Measurements from ENCODE around the gene SYVN1. TPM values are rescaled to one million over a fixed set of nuclear protein-coding genes. Genes with fewer than 3 reads are reported as not detected.

The SYVN1 gene
- total RNA-seq, 1 donor from 2014 or later: 68.1 TPM

- TF ChIP-seq, protein P1, sequence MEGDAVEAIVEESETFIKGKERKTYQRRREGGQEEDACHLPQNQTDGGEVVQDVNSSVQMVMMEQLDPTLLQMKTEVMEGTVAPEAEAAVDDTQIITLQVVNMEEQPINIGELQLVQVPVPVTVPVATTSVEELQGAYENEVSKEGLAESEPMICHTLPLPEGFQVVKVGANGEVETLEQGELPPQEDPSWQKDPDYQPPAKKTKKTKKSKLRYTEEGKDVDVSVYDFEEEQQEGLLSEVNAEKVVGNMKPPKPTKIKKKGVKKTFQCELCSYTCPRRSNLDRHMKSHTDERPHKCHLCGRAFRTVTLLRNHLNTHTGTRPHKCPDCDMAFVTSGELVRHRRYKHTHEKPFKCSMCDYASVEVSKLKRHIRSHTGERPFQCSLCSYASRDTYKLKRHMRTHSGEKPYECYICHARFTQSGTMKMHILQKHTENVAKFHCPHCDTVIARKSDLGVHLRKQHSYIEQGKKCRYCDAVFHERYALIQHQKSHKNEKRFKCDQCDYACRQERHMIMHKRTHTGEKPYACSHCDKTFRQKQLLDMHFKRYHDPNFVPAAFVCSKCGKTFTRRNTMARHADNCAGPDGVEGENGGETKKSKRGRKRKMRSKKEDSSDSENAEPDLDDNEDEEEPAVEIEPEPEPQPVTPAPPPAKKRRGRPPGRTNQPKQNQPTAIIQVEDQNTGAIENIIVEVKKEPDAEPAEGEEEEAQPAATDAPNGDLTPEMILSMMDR (IDR thresholded peaks at IDR 0.05): no peak
- Histone ChIP-seq H3K27ac (peak overlapping the region; percentile 93), H3K4me3 (peak overlapping the region; percentile 85), H3K36me3 (peaks cover 17% of the 10 kb centered on the region), H3K9me3 (no peaks in the 10 kb centered on the region), H3K4me1 (peaks cover 21% of the 10 kb centered on the region), H3K27me3 (ENCODE audit: low read depth) (no peaks in the 10 kb centered on the region)
- intact Hi-C loops (cut with DNase I): no loop called here
- DNase-seq (no peak), ATAC-seq (no peak)
Observed at GRCh38 chr11:65096926-65097325, 37.4 kb downstream of the SYVN1 start.

- DNase-seq (peak; percentile 95), ATAC-seq (peak; percentile 97)
- H3K4me3 ChIP-seq: peak within 1 kb of the TSS; percentile 85
- H3K27me3 ChIP-seq (ENCODE audit: low read depth): no peaks in the 10 kb centered on the region
- H3K9me3 ChIP-seq: no peaks in the 10 kb centered on the region
- TF ChIP-seq, protein P1 (IDR thresholded peaks at IDR 0.05): no peak
- H3K36me3 ChIP-seq: peaks cover 17% of the 10 kb centered on the region
- H3K27ac ChIP-seq: peak within 1 kb of the TSS; percentile 93
- peaks cover 21% of the 10 kb centered on the region for H3K4me1 ChIP-seq
- intact Hi-C loops (cut with DNase I): no loop called here
Observed at GRCh38 chr11:65095974-65096806, 38.1 kb downstream of the SYVN1 start, which contains the start of gene VPS51. VPS51 (plus strand) TSS chr11:65096214; CDS start chr11:65096251, 37 bp downstream.

- DNase-seq (no peak), ATAC-seq (no peak)
- Histone ChIP-seq H3K4me1 (peaks cover 21% of the 10 kb centered on the region), H3K27ac (peak overlapping the region; percentile 93), H3K36me3 (peaks cover 17% of the 10 kb centered on the region), H3K27me3 (ENCODE audit: low read depth) (no peaks in the 10 kb centered on the region), H3K9me3 (no peaks in the 10 kb centered on the region), H3K4me3 (peak overlapping the region; percentile 85)
- intact Hi-C loops (cut with DNase I): no loop called here
- TF ChIP-seq, protein P1 (IDR thresholded peaks at IDR 0.05): no peak
Observed at GRCh38 chr11:65095427-65095826, 38.9 kb downstream of the SYVN1 start.

DNA sequence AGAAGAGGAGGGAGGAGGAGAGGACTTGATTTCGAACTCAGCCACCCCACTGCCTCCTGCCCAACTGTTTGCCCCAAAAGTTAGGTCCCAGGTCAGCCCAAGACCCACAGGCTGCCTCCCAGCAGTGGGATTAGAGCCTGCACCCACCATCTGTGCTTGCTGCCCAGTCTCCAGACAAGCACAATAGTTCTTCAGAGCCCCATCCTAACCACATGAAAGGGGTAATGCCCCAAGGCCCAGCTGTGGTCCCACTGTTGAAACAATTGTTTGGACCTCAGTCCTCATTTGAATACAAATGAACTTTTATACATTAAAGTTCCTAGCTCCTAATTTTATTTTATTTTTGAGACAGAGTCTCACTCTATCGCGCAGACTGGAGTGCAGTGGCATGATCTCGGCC, 43.7 kb downstream of the SYVN1 start:
- no peaks in the 10 kb centered on the region for H3K27me3 ChIP-seq (ENCODE audit: low read depth)
- peaks cover 3% of the 10 kb centered on the region for H3K4me1 ChIP-seq
- intact Hi-C loops (cut with DNase I): no loop called here
- H3K4me3 ChIP-seq: no peak overlapping the region
- H3K9me3 ChIP-seq: no peaks in the 10 kb centered on the region
- ATAC-seq (no peak), DNase-seq (no peak)
- H3K27ac ChIP-seq: no peak overlapping the region
- TF ChIP-seq, protein P1 (IDR thresholded peaks at IDR 0.05): no peak
- peaks cover 42% of the 10 kb centered on the region for H3K36me3 ChIP-seq

DNA sequence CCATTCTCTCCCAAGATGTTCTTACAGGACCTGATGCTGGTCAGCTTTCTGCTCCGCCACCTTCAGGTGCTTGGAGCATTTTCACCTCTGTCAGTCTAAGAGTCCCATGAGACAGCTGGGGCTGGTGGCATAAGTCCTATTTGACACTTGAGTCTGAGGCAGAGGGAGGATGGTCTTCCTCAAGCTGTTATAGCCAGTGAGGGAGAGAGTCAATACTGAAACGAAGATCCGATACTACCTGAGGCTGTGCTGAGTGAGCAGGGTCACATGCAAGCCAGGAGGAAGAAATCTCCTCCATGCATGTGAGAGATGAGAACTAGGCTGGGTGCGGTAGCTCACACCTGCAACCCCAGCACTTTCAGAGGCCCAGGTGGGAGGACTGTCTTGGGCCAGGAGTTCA, 44.7 kb downstream of the SYVN1 start:
- no peak for DNase-seq
- TF ChIP-seq, protein P1 (IDR thresholded peaks at IDR 0.05): no peak
- no peaks in the 10 kb centered on the region for H3K9me3 ChIP-seq
- peaks cover 46% of the 10 kb centered on the region for H3K36me3 ChIP-seq
- peaks cover 13% of the 10 kb centered on the region for H3K4me1 ChIP-seq
- H3K27me3 ChIP-seq (ENCODE audit: low read depth): no peaks in the 10 kb centered on the region
- intact Hi-C loops (cut with DNase I): no loop called here
- no peak for ATAC-seq
- no peak overlapping the region for H3K4me3 ChIP-seq
- no peak overlapping the region for H3K27ac ChIP-seq
